ENCODE data around the gene TMEM80. TPM values are rescaled to one million over a fixed set of nuclear protein-coding genes. Genes with fewer than 3 reads are reported as not detected.

Gene TMEM80
- total and polyA plus RNA-seq, 7 donors = 7.9 to 41.5 (median 27.6) TPM

GRCh38 chr11:727281-727701 is 31.7 kb downstream of the TMEM80 start:
- H3K27ac ChIP-seq = peak overlapping the region in 2 of 4 donors; percentile 30 to 43
- no peak for TF ChIP-seq POLR2A (IDR thresholded peaks at IDR 0.05)
- no peak for TF ChIP-seq EP300 (IDR thresholded peaks at IDR 0.05)
- no peak for TF ChIP-seq CTCF (IDR thresholded peaks at IDR 0.05)
- TF ChIP-seq POLR2AphosphoS5 (IDR thresholded peaks at IDR 0.05) = no peak
- no peak for DNase-seq
- no peaks in the 10 kb centered on the region for H3K9me3 ChIP-seq
- intact Hi-C loops (cut with DNase I) = no loop called here
- peaks cover 0 to 31% (median 27%) of the 10 kb centered on the region in 4 donors for H3K4me1 ChIP-seq
- WGBS, 2 donors = 79 to 93% methylated on average over 12 of the region's 12 CpGs
- H3K4me3 ChIP-seq = no peak overlapping the region
- peaks cover 21 to 70% (median 57%) of the 10 kb centered on the region in 3 donors for H3K27me3 ChIP-seq
- no peaks in the 10 kb centered on the region for H3K36me3 ChIP-seq

- peak; percentile 92 for DNase-seq
- 27 to 37% methylated on average over 31 of the region's 31 CpGs for whole genome bisulfite sequencing, 2 donors
- Histone ChIP-seq H3K27me3 (peaks cover 17 to 62% (median 50%) of the 10 kb centered on the region in 3 donors), H3K4me3 (no peak overlapping the region), H3K9me3 (no peaks in the 10 kb centered on the region), H3K27ac (peak overlapping the region in 2 of 4 donors; percentile 30 to 43), H3K4me1 (peaks cover 0 to 30% (median 26%) of the 10 kb centered on the region in 4 donors), H3K36me3 (no peaks in the 10 kb centered on the region)
- TF ChIP-seq EP300 (IDR thresholded peaks at IDR 0.05) = no peak
- TF ChIP-seq POLR2AphosphoS5 (IDR thresholded peaks at IDR 0.05) = peak in 1 of 4 donors; percentile 51
- no peak for TF ChIP-seq POLR2A (IDR thresholded peaks at IDR 0.05)
- peak; percentile 93 to 100 (median 96) for TF ChIP-seq CTCF (IDR thresholded peaks at IDR 0.05)
- intact Hi-C loops (cut with DNase I) = loop anchor here (2.0 kb wide), 1 partner anchor 65 kb away; no protein-coding TSS in a partner anchor
Observed at GRCh38 chr11:727859-728748, 32.5 kb downstream of the TMEM80 start.

- DNase-seq = no peak
- peak overlapping the region in 1 of 4 donors; percentile 43 for H3K27ac ChIP-seq
- no peaks in the 10 kb centered on the region for H3K36me3 ChIP-seq
- WGBS, 2 donors = 34 to 71% methylated on average over 15 of the region's 15 CpGs
- intact Hi-C loops (cut with DNase I) = loop anchor here (2.0 kb wide), 1 partner anchor 66 kb away; no protein-coding TSS in a partner anchor
- H3K4me1 ChIP-seq = peaks cover 0 to 30% (median 26%) of the 10 kb centered on the region in 4 donors
- no peak overlapping the region for H3K4me3 ChIP-seq
- TF ChIP-seq EP300 (IDR thresholded peaks at IDR 0.05) (no peak), CTCF (IDR thresholded peaks at IDR 0.05) (no peak), POLR2A (IDR thresholded peaks at IDR 0.05) (no peak), POLR2AphosphoS5 (IDR thresholded peaks at IDR 0.05) (no peak)
- no peaks in the 10 kb centered on the region for H3K9me3 ChIP-seq
- peaks cover 17 to 60% (median 41%) of the 10 kb centered on the region in 3 donors for H3K27me3 ChIP-seq
Observed at GRCh38 chr11:728901-729491, 33.4 kb downstream of the TMEM80 start.

- Histone ChIP-seq H3K9me3 (no peaks in the 10 kb centered on the region), H3K27ac (no peak overlapping the region), H3K4me1 (peaks cover 0 to 30% (median 26%) of the 10 kb centered on the region in 4 donors), H3K27me3 (peaks cover 17 to 58% (median 36%) of the 10 kb centered on the region in 3 donors), H3K36me3 (no peaks in the 10 kb centered on the region), H3K4me3 (no peak overlapping the region)
- DNase-seq = no peak
- intact Hi-C loops (cut with DNase I) = loop anchor here (2.0 kb wide), 1 partner anchor 67 kb away; no protein-coding TSS in a partner anchor
- TF ChIP-seq POLR2A (IDR thresholded peaks at IDR 0.05) (no peak), EP300 (IDR thresholded peaks at IDR 0.05) (no peak), CTCF (IDR thresholded peaks at IDR 0.05) (no peak), POLR2AphosphoS5 (IDR thresholded peaks at IDR 0.05) (no peak)
- WGBS, 2 donors = 14 to 50% methylated on average over 17 of the region's 17 CpGs
Observed at GRCh38 chr11:729492-730074, 34.0 kb downstream of the TMEM80 start.
